Measurements from ENCODE around the gene RANBP1.

The RANBP1 gene

GRCh38 chr22:20137113-20137512 lies 21.2 kb downstream of the RANBP1 start:
- Mint-ChIP-seq H3K4me3 (no peak overlapping the region), H3K36me3 (ENCODE audit: insufficient read depth) (peaks cover 3% of the 10 kb centered on the region), H3K4me1 (ENCODE audit: low read depth in 2 of 2) (peaks cover 13 to 40% of the 10 kb centered on the region in 2 donors), H3K27ac (peak overlapping the region in 1 of 2 donors; percentile 77), H3K9me3 (no peaks in the 10 kb centered on the region), H3K27me3 (no peaks in the 10 kb centered on the region)
- no peak for ATAC-seq (replicated peaks)
- no peak for DNase-seq

- peak overlapping the region in 1 of 2 donors; percentile 77 for H3K27ac Mint-ChIP-seq
- no peaks in the 10 kb centered on the region for H3K9me3 Mint-ChIP-seq
- no peak for ATAC-seq (replicated peaks)
- no peaks in the 10 kb centered on the region for H3K27me3 Mint-ChIP-seq
- H3K36me3 Mint-ChIP-seq (ENCODE audit: insufficient read depth): peaks cover 3% of the 10 kb centered on the region
- DNase-seq: no peak
- peaks cover 13 to 36% of the 10 kb centered on the region in 2 donors for H3K4me1 Mint-ChIP-seq (ENCODE audit: low read depth in 2 of 2)
- H3K4me3 Mint-ChIP-seq: no peak overlapping the region
These were observed 21.9 kb downstream of the RANBP1 start for GRCh38 chr22:20137671-20138416.

GRCh38 chr22:20138417-20138738 lies 22.5 kb downstream of the RANBP1 start:
- Mint-ChIP-seq H3K36me3 (ENCODE audit: insufficient read depth) (peaks cover 3% of the 10 kb centered on the region), H3K4me1 (ENCODE audit: low read depth in 2 of 2) (peaks cover 13 to 32% of the 10 kb centered on the region in 2 donors), H3K9me3 (no peaks in the 10 kb centered on the region), H3K27ac (peak overlapping the region in 1 of 2 donors; percentile 77), H3K4me3 (no peak overlapping the region), H3K27me3 (no peaks in the 10 kb centered on the region)
- DNase-seq: no peak
- no peak for ATAC-seq (replicated peaks)

- DNase-seq: no peak
- Mint-ChIP-seq H3K9me3 (no peaks in the 10 kb centered on the region), H3K4me1 (ENCODE audit: low read depth in 2 of 2) (peaks cover 13 to 28% of the 10 kb centered on the region in 2 donors), H3K27ac (no peak overlapping the region), H3K27me3 (no peaks in the 10 kb centered on the region), H3K4me3 (no peak overlapping the region), H3K36me3 (ENCODE audit: insufficient read depth) (peaks cover 3% of the 10 kb centered on the region)
- ATAC-seq (replicated peaks): no peak
These were observed 23.0 kb downstream of the RANBP1 start for GRCh38 chr22:20138868-20139267.

DNA sequence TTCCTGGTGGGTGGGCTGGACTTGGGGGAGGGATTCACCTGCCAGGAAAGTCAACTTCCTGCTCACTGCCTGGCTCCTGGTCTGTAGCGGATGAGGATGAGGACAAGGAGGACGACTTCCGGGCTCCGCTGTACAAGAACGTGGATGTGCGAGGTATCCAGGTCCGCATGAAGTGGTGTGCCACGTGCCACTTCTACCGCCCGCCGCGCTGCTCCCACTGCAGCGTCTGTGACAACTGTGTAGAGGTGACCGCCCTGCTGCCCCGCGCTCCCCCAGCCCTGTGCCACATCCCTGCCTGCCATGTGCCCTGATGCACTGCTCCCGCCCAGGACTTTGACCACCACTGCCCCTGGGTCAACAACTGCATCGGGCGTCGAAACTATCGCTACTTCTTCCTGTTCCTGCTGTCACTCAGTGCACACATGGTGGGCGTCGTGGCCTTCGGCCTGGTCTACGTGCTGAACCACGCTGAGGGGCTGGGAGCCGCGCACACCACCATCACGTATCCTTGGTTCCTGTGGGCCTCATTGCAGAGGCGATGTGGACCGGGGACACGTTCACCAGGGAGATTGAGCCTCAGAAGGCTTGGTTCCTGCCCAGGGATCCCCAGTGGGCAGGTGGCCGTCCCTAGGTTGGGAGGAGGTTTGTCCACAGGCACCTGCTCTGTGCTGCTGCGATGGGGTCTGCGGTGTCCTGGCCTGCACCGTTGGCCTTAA lies 23.6 kb downstream of the RANBP1 start:
- H3K27ac Mint-ChIP-seq: no peak overlapping the region
- ATAC-seq (replicated peaks) (no peak), DNase-seq (no peak)
- H3K27me3 Mint-ChIP-seq: no peaks in the 10 kb centered on the region
- H3K9me3 Mint-ChIP-seq: no peaks in the 10 kb centered on the region
- no peak overlapping the region for H3K4me3 Mint-ChIP-seq
- peaks cover 13 to 23% of the 10 kb centered on the region in 2 donors for H3K4me1 Mint-ChIP-seq (ENCODE audit: low read depth in 2 of 2)
- peaks cover 6% of the 10 kb centered on the region for H3K36me3 Mint-ChIP-seq (ENCODE audit: insufficient read depth)

- peaks cover 13 to 21% of the 10 kb centered on the region in 2 donors for H3K4me1 Mint-ChIP-seq (ENCODE audit: low read depth in 2 of 2)
- peaks cover 6% of the 10 kb centered on the region for H3K36me3 Mint-ChIP-seq (ENCODE audit: insufficient read depth)
- DNase-seq (no peak), ATAC-seq (replicated peaks) (no peak)
- H3K4me3 Mint-ChIP-seq: no peak overlapping the region
- H3K9me3 Mint-ChIP-seq: no peaks in the 10 kb centered on the region
- H3K27me3 Mint-ChIP-seq: no peaks in the 10 kb centered on the region
- H3K27ac Mint-ChIP-seq: no peak overlapping the region
These were observed 24.2 kb downstream of the RANBP1 start for GRCh38 chr22:20140107-20140445.

GRCh38 chr22:20140521-20140964 lies 24.6 kb downstream of the RANBP1 start:
- H3K36me3 Mint-ChIP-seq (ENCODE audit: insufficient read depth): peaks cover 8% of the 10 kb centered on the region
- peaks cover 13 to 19% of the 10 kb centered on the region in 2 donors for H3K4me1 Mint-ChIP-seq (ENCODE audit: low read depth in 2 of 2)
- no peak for ATAC-seq (replicated peaks)
- no peaks in the 10 kb centered on the region for H3K27me3 Mint-ChIP-seq
- H3K4me3 Mint-ChIP-seq: no peak overlapping the region
- no peaks in the 10 kb centered on the region for H3K9me3 Mint-ChIP-seq
- DNase-seq: no peak
- no peak overlapping the region for H3K27ac Mint-ChIP-seq

DNA sequence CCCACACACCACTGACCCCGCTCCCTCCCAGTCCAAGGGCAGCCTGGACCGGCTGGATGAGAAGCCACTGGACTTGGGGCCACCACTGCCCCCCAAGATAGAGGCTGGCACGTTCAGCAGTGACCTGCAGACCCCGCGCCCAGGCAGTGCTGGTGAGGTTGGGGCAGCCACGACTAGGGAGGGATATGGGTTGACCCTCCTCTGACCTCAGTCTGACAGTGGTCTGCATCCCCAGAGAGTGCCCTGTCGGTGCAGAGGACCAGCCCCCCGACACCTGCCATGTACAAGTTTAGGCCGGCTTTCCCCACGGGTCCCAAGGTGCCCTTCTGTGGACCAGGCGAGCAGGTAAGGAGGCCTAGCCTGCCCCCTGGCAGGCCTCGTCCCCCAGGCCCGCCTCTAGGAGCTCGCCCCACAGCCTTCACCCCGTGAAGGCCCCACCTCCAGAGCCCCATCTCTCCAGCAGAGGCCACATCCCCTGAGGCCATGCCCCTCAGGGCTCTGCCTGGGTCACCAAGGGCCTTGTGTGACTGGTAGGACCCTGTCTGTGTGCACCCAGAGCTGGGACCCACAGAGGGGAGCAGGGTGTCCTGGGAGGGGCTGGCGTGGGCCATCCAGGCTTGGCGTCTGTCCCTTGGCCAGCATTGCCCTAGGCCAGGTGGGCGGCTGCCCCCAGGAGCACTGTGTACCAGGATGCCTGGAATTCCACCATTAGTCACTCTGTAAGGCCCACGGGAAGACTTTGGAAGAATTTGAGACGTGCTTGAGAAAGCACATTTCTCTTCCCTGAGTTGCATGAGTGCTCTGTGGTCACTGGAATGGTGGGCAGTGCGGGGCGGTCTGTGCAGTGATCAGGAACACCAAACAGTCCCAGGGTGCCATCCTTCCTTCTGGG lies 25.5 kb downstream of the RANBP1 start:
- no peaks in the 10 kb centered on the region for H3K9me3 Mint-ChIP-seq
- no peak overlapping the region for H3K27ac Mint-ChIP-seq
- no peak overlapping the region for H3K4me3 Mint-ChIP-seq
- DNase-seq (no peak), ATAC-seq (replicated peaks) (no peak)
- peaks cover 9% of the 10 kb centered on the region for H3K36me3 Mint-ChIP-seq (ENCODE audit: insufficient read depth)
- peaks cover 9 to 14% of the 10 kb centered on the region in 2 donors for H3K4me1 Mint-ChIP-seq (ENCODE audit: low read depth in 2 of 2)
- H3K27me3 Mint-ChIP-seq: no peaks in the 10 kb centered on the region

DNA sequence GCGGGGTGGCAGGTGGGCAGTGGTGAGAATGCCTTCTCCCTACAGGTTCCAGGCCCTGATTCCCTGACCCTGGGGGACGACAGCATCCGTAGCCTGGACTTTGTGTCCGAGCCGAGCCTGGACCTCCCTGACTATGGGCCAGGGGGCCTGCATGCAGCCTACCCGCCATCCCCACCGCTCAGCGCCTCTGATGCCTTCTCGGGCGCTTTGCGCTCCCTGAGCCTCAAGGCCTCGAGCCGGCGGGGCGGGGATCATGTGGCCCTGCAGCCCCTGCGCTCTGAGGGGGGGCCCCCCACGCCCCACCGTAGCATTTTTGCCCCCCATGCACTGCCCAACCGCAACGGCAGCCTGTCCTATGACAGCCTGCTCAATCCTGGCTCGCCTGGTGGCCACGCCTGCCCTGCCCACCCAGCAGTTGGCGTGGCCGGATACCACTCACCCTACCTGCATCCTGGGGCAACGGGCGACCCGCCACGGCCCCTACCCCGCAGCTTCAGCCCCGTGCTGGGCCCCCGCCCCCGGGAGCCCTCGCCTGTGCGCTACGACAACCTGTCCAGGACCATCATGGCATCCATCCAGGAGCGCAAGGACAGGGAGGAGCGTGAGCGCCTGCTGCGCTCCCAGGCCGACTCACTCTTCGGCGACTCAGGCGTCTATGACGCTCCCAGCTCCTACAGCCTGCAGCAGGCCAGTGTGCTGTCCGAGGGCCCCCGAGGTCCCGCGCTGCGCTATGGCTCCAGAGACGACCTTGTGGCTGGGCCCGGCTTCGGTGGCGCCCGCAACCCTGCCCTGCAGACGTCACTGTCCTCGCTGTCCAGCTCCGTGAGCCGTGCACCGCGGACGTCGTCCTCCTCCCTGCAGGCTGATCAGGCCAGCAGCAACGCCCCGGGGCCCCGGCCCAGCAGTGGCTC lies 27.1 kb downstream of the RANBP1 start:
- no peak for ATAC-seq (replicated peaks)
- H3K27me3 Mint-ChIP-seq: no peaks in the 10 kb centered on the region
- H3K4me3 Mint-ChIP-seq: no peak overlapping the region
- H3K4me1 Mint-ChIP-seq (ENCODE audit: low read depth in 2 of 2): peaks cover 4 to 8% of the 10 kb centered on the region in 2 donors
- no peak overlapping the region for H3K27ac Mint-ChIP-seq
- peaks cover 8% of the 10 kb centered on the region for H3K36me3 Mint-ChIP-seq (ENCODE audit: insufficient read depth)
- no peak for DNase-seq
- no peaks in the 10 kb centered on the region for H3K9me3 Mint-ChIP-seq

GRCh38 chr22:20143883-20144665 lies 28.2 kb downstream of the RANBP1 start:
- H3K27me3 Mint-ChIP-seq: no peaks in the 10 kb centered on the region
- no peak overlapping the region for H3K4me3 Mint-ChIP-seq
- DNase-seq (no peak), ATAC-seq (replicated peaks) (no peak)
- peaks cover 2 to 3% of the 10 kb centered on the region in 2 donors for H3K4me1 Mint-ChIP-seq (ENCODE audit: low read depth in 2 of 2)
- H3K36me3 Mint-ChIP-seq (ENCODE audit: insufficient read depth): peaks cover 6% of the 10 kb centered on the region
- no peaks in the 10 kb centered on the region for H3K9me3 Mint-ChIP-seq
- no peak overlapping the region for H3K27ac Mint-ChIP-seq

- no peaks in the 10 kb centered on the region for H3K27me3 Mint-ChIP-seq
- H3K9me3 Mint-ChIP-seq: no peaks in the 10 kb centered on the region
- no peak overlapping the region for H3K4me3 Mint-ChIP-seq
- DNase-seq (no peak), ATAC-seq (replicated peaks) (no peak)
- H3K4me1 Mint-ChIP-seq (ENCODE audit: low read depth in 2 of 2): no peaks in the 10 kb centered on the region
- peaks cover 6% of the 10 kb centered on the region for H3K36me3 Mint-ChIP-seq (ENCODE audit: insufficient read depth)
- no peak overlapping the region for H3K27ac Mint-ChIP-seq
These were observed 29.4 kb downstream of the RANBP1 start for GRCh38 chr22:20145206-20145831.

DNA sequence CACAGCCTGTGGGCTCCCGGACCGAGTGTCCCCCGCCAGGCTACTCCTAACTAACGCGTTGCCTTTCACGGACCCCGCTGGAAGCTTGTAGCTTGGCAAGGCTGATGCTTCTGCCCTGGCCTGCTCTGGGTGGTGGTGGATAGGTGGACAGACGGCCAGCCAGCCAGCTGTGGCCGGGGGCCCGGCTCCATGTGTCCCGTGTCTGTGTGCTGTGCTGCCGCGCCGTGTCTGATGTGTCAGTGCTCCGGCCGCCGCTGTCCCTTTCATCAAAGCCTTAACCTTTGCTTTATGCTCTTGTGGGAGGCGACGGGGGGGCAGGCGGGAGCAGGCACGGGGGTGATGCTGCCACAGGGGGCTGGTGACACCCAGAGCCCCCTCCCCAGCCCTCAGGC lies 29.9 kb downstream of the RANBP1 start:
- Mint-ChIP-seq H3K36me3 (ENCODE audit: insufficient read depth) (peaks cover 6% of the 10 kb centered on the region), H3K4me1 (ENCODE audit: low read depth in 2 of 2) (no peaks in the 10 kb centered on the region), H3K4me3 (no peak overlapping the region), H3K27me3 (no peaks in the 10 kb centered on the region), H3K9me3 (no peaks in the 10 kb centered on the region), H3K27ac (no peak overlapping the region)
- DNase-seq: no peak
- no peak for ATAC-seq (replicated peaks)

All from effector memory CD8-positive, alpha-beta T cell (primary cell).